Endothelial cell of coronary artery (primary cell): ENCODE measurements around the gene SUMO3. TPM values are rescaled to one million over a fixed set of nuclear protein-coding genes. Genes with fewer than 3 reads are reported as not detected.

Source experiments
- total RNA-seq: library from RNA; depleted of rRNA; stranded (reverse); fragments of >200 nt; gene quantifications from 2 replicates; pipeline ENCODE4 v1.2.3, GENCODE V29; 2014

SUMO3 gene
- 77.2 and 91.3 TPM in 2 replicates for total RNA-seq

DNA sequence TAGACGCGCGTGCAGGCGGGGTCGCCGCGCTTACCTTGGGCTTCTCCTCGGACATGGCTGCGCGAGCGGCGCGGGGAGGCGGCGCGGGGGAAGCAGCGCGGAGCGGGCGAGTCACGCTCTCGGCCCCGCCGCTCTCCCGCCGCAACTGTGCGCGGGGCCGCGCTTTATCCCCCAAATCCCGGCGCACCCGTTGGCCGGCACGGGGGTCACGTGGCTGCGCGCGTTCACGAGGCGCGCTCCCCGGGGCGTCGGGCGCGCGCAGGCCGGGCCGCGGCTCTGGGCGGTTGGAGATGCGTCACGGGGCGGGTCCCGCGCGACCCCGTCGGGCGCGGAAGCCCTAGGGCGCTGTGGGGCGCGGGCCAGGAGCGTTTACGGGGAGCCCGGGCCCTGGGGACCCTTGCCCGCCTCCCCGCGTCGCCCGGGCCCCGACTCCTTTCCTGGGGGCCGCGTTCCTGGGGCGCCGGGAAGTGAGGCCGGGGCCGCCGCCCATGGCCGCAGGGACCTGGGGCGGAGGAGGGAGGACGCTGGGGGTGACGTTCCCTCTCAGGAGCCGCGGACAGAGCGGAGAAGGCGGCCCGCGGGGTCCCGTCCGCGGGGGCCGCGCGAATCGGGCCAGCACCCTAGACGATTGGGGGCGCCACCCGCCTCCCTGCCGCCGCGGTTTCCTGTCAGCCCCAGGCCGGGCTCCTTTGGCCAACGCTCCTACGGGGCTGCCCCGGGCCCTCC lies at the start of gene SUMO3:
Gene SUMO3 (minus strand): TSS at position 149 of the 726 bp plus-strand sequence. CDS start 94 bp downstream, at position 55.

DNA sequence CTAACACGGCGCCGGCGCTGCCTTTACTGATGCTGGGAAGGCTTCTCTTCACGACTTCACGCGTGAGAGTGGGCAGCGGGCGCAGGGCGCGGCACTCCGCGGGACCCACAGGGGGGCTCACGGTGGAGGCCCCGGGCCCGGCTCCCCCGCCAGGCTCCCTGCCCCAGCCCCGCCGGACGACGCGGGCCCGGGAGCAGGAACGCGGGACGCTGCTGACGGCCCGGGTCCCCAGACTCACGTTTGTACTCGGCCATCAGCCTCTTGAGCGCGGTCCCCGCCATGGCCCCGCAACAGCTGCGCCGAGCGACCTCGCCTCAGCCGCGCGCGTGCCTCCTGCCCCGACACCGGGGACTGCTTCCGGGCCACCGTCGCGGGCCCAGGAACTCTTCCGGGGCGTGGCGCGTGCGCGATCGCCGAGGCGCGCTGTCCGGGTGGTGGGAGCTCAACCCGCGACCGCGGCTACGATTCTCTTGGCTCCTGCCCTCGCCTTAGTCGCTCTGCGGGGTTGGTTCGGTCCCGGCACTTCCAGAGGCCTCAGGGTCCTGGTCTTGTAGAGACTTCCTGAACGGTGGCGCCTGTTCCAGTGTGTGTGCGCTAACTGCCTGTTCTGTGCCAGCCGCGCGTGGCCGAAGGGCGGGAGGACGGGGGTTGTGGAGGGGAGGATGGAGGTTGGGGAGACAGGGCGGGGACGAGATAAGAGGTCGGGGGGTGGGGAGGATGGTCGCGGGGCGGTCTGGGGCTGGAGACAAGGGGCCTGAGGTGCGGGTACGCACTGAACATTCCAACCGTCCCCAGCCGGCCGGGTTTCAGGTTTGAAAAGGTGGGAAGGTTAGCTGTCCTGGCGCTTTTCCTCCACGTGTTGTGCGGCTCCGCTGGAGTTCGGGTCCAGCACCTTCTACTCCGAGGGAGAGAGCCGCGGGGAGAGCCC lies 16.1 kb downstream of the SUMO3 start, which contains the start of gene UBE2G2:
Gene UBE2G2 (minus strand): TSS at position 353 of the 928 bp plus-strand sequence. CDS start 72 bp downstream, at position 281.

Other genes starting within 250 kb of the SUMO3 start
- gene KRTAP10-4, start 244.3 kb downstream of the SUMO3 start, total RNA-seq, result not detected in 2 replicates
- gene KRTAP10-5, start 237.5 kb downstream of the SUMO3 start, total RNA-seq, result not detected in 2 replicates
- not detected in 2 replicates for gene KRTAP10-6, start 225.6 kb downstream of the SUMO3 start, total RNA-seq
- not detected in 2 replicates for gene KRTAP10-7, start 217.5 kb downstream of the SUMO3 start, total RNA-seq
- gene KRTAP10-8, start 206.0 kb downstream of the SUMO3 start, total RNA-seq, result not detected in 2 replicates
- not detected in 2 replicates for gene KRTAP10-9, start 191.0 kb downstream of the SUMO3 start, total RNA-seq
- not detected in 2 replicates for gene KRTAP10-10, start 180.7 kb downstream of the SUMO3 start, total RNA-seq
- gene KRTAP10-11, start 171.6 kb downstream of the SUMO3 start, total RNA-seq, result not detected in 2 replicates
- gene KRTAP12-4, start 163.4 kb downstream of the SUMO3 start, total RNA-seq, result not detected in 2 replicates
- not detected in 2 replicates for gene KRTAP12-3, start 160.1 kb downstream of the SUMO3 start, total RNA-seq
- gene KRTAP12-2, start 151.1 kb downstream of the SUMO3 start, total RNA-seq, result not detected in 2 replicates
- not detected in 2 replicates for gene KRTAP12-1, start 135.9 kb downstream of the SUMO3 start, total RNA-seq
- gene KRTAP10-12, start 120.9 kb downstream of the SUMO3 start, total RNA-seq, result not detected in 2 replicates
- gene TSPEAR, start 106.5 kb downstream of the SUMO3 start, total RNA-seq, result not detected in 2 replicates
- 76.3 and 103 TPM in 2 replicates for gene UBE2G2, start 16.2 kb downstream of the SUMO3 start, total RNA-seq
- 299 and 366 TPM in 2 replicates for gene PTTG1IP, start 55.6 kb upstream of the SUMO3 start, total RNA-seq
- gene ITGB2, start 102.8 kb upstream of the SUMO3 start, total RNA-seq, result under 0.01 and 0.18 TPM in 2 replicates
- 32.0 and 36.2 TPM in 2 replicates for gene SLX9, start 122.0 kb upstream of the SUMO3 start, total RNA-seq